Memory B cell (primary cell): ENCODE results near the gene DGKQ.
"Not testable (repeated sequence)": the region's sequence is repeated elsewhere in the genome, so short reads cannot be mapped to it uniquely, and the experiment has no call there.

Experiments used
- ATAC-seq: fragments of 150-1000 bp; cut with Tn5 transposase; 2 replicates; pipeline ENCODE4 v1.10.0; 2021; ENCODE audit warnings: low read depth, mild to moderate bottlenecking, moderate library complexity
- DNase-seq, 2 donors: peaks; one replicate each; pipeline ENCODE4 v3.0.0; 2022; ENCODE audit warnings: low spot score in 2 of 2
- H3K27ac Mint-ChIP-seq: one replicate; pipeline ENCODE4 v1.8.0; 2022; ENCODE audit warnings: mild to moderate bottlenecking, moderate library complexity, mixed read lengths
- H3K27me3 Mint-ChIP-seq: one replicate; pipeline ENCODE4 v1.8.0; 2022; ENCODE audit warnings: mixed read lengths
- H3K36me3 Mint-ChIP-seq: one replicate; pipeline ENCODE4 v1.8.0; 2022; ENCODE audit warnings: mild to moderate bottlenecking, mixed read lengths
- H3K4me1 Mint-ChIP-seq: one replicate; pipeline ENCODE4 v1.8.0; 2022; ENCODE audit warnings: mixed read lengths
- H3K4me3 Mint-ChIP-seq: one replicate; pipeline ENCODE4 v1.8.0; 2022; ENCODE audit warnings: mild to moderate bottlenecking, moderate library complexity, mixed read lengths
- H3K9me3 Mint-ChIP-seq: one replicate; pipeline ENCODE4 v1.8.0; 2022; ENCODE audit warnings: mixed read lengths

Gene DGKQ

DNA sequence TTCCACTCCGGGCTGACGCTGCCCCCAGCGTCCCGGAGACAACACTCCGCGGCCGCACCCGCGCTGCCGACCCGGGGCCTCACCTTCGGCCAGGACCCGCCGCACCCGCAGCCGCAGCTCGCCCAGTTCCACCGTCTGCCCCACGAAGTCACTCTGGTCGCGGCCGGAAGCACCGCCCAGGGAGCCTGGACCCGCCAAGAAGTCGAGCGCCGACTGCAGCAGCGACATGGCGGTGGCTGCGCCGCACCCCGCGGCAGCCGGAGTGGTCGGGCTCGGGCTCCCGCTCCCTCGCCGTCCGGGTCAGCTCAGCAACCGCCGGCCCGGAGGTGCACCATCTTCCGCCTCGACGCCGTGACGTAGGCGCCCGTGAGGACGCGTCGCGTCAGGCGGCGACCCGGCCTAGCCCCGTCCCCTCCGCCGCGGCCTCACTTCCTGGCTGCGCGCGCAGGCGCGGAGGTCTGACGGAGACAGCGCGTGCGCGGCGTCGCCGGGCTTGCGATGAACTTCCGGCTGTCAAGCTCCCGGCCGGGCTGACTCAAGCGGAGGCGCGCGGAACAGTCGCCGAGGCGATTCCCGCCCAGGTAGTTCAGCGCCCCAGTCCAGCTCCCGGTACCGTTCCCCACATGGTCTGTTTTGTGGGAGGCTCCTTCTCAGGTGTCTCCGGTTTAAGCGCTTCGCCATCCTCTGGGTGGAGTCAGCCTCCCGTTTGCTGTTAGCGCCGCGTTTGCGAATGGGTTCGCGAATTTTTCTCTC is 41.2 kb downstream of the DGKQ start, which contains the start of the genes GAK and TMEM175:
Gene GAK, minus strand, starts transcription at position 357 of the 753 bp plus-strand sequence. Its CDS starts 129 bp downstream, at position 228.
Gene TMEM175, plus strand, starts transcription at position 501 of the 753 bp plus-strand sequence. CDS start 15,280 bp downstream, outside the sequence.
- H3K4me1 Mint-ChIP-seq: peaks cover 39% of the 10 kb centered on the region
- no peaks in the 10 kb centered on the region for H3K36me3 Mint-ChIP-seq
- H3K27me3 Mint-ChIP-seq: no peaks in the 10 kb centered on the region
- H3K27ac Mint-ChIP-seq: peak within 1 kb of the TSS; percentile 96
- DNase-seq (peak; percentile 95 to 98), ATAC-seq (peak; percentile 91)
- no peaks in the 10 kb centered on the region for H3K9me3 Mint-ChIP-seq
- H3K4me3 Mint-ChIP-seq: peak within 1 kb of the TSS; percentile 94

DNA sequence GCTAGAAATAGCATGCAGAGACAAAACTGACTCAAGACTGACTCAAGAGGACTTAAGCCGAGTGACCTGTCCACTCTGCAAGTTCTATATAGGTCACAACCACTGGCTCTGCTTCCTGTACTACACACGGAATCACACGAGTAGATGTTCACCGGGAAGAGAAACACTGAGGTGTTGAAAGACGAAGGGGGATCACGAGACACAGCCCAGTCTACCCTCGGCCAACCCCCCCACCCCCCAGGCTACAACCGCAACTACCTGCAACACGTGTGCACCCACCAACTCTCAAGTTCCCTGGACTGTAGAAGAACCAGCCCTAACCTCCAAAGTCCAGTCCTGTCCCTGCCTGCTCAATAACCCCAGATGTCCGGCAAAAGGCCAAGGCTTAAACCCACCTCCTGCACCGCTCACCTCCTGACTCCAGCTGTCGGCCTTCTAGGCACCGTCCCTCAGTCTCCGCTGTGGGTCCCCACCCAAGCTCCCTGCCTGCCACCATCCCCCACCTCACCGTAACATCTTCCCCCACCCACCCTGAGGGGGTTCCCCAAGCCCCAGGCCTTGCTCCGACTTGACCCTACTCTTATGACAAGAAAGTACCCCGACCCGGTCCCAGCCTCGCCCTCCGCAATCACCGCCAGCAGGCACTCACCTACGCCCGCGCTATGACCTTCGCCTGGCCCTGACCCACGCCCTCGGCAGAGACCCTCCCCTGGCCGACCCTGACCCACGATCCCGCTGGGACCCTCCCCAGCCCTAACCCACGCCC is 42.0 kb downstream of the DGKQ start:
- ATAC-seq (no peak), DNase-seq (no peak)
- peak overlapping the region; percentile 94 for H3K4me3 Mint-ChIP-seq
- H3K36me3 Mint-ChIP-seq: no peaks in the 10 kb centered on the region
- no peaks in the 10 kb centered on the region for H3K9me3 Mint-ChIP-seq
- peak overlapping the region; percentile 96 for H3K27ac Mint-ChIP-seq
- H3K27me3 Mint-ChIP-seq: no peaks in the 10 kb centered on the region
- peaks cover 39% of the 10 kb centered on the region for H3K4me1 Mint-ChIP-seq

- H3K9me3 Mint-ChIP-seq: no peaks in the 10 kb centered on the region
- ATAC-seq (no peak), DNase-seq (no peak)
- H3K4me3 Mint-ChIP-seq: peak overlapping the region; percentile 94
- H3K27ac Mint-ChIP-seq: peak overlapping the region; percentile 96
- H3K4me1 Mint-ChIP-seq: peaks cover 40% of the 10 kb centered on the region
- no peaks in the 10 kb centered on the region for H3K27me3 Mint-ChIP-seq
- peaks cover 2% of the 10 kb centered on the region for H3K36me3 Mint-ChIP-seq
These were observed 42.6 kb downstream of the DGKQ start for GRCh38 chr4:930827-931193.

GRCh38 chr4:930028-930551 is 43.3 kb downstream of the DGKQ start:
- no peak for DNase-seq
- no peaks in the 10 kb centered on the region for H3K27me3 Mint-ChIP-seq
- peaks cover 38% of the 10 kb centered on the region for H3K4me1 Mint-ChIP-seq
- H3K27ac Mint-ChIP-seq: peak overlapping the region; percentile 96
- no peaks in the 10 kb centered on the region for H3K9me3 Mint-ChIP-seq
- H3K4me3 Mint-ChIP-seq: peak overlapping the region; percentile 94
- H3K36me3 Mint-ChIP-seq: peaks cover 2% of the 10 kb centered on the region
- no peak for ATAC-seq

DNA sequence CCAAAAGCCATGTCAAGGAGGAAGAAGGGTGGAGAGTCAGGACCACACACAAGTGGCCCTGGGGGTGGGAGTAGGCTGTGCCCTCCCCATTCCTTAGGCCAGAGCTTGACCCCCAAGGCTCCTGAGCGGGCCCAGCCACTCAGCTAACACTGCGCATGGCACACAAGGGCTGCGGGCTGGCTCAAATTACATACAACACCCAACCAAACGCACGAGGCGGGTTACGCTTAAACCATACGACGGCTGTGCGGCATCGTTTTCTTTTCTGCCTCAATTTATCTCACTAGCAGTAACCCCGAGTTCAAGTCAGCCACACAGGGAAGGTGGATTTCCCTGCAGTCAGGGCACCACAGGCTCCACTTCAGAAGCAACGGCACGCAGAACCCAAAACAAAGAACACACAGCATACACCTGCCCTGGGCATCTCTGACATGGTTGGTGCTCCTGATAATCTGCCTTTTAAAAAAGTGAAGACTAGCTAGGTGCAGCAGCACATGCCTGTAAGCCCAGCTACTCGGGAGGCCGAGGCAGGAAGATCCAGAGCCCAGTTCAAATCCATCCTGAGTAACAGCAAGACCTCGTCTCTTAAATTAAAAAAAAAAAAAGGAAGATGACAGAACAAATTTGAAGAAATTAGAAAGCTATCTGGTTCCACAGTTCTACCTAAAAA is 44.1 kb downstream of the DGKQ start:
- Mint-ChIP-seq H3K4me3 (no peak overlapping the region), H3K36me3 (peaks cover 2% of the 10 kb centered on the region), H3K27me3 (no peaks in the 10 kb centered on the region), H3K9me3 (no peaks in the 10 kb centered on the region), H3K27ac (no peak overlapping the region), H3K4me1 (peaks cover 37% of the 10 kb centered on the region)
- no peak for ATAC-seq
- no peak for DNase-seq

DNA sequence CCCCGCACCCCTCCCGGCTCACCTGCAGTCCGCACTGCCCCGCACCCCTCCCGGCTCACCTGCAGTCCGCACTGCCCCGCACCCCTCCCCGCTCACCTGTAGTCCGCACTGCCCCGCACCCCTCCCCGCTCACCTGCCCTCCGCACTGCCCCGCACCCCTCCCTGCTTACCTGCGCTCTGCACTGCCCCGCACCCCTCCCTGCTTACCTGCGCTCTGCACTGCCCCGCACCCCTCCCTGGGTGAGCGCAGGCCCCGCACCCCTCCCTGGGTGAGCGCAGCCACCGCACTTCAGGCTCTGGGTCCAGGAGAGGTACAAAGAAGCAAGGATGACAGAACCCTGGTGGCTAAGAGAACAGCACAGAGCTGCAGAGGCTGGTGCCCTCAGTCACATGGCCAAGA is 45.8 kb downstream of the DGKQ start:
- H3K4me1 Mint-ChIP-seq: peaks cover 41% of the 10 kb centered on the region
- H3K27me3 Mint-ChIP-seq, H3K4me3 Mint-ChIP-seq, H3K9me3 Mint-ChIP-seq, DNase-seq, ATAC-seq, H3K27ac Mint-ChIP-seq, H3K36me3 Mint-ChIP-seq: not testable (repeated sequence)

DNA sequence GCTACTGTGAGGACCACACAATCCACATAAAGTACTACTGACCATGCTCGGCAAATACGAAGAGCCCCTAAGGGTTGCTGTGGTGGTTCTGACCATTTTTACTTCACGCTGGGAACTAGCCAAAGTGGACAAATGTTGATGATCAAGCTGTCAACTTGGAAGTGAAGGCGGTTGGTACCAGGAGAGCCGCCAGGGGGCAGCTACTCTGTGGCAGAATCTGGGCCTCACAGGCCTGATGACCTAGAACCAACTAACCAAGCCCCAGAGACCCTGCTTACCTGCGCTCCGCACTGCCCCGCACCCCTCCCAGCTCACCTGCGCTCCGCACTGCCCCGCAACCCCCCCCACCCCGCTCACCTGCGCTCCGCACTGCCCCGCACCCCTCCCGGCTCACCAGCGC is 46.8 kb downstream of the DGKQ start:
- ATAC-seq: no peak
- no peak for DNase-seq
- H3K27ac Mint-ChIP-seq: peak overlapping the region; percentile 81
- no peak overlapping the region for H3K4me3 Mint-ChIP-seq
- H3K36me3 Mint-ChIP-seq: peaks cover 2% of the 10 kb centered on the region
- H3K9me3 Mint-ChIP-seq: no peaks in the 10 kb centered on the region
- no peaks in the 10 kb centered on the region for H3K27me3 Mint-ChIP-seq
- peaks cover 48% of the 10 kb centered on the region for H3K4me1 Mint-ChIP-seq

GRCh38 chr4:925771-926500 is 47.4 kb downstream of the DGKQ start:
- Mint-ChIP-seq H3K9me3 (no peaks in the 10 kb centered on the region), H3K4me1 (peaks cover 47% of the 10 kb centered on the region), H3K27ac (peak overlapping the region; percentile 97), H3K27me3 (no peaks in the 10 kb centered on the region), H3K36me3 (peaks cover 2% of the 10 kb centered on the region), H3K4me3 (peak overlapping the region; percentile 64)
- ATAC-seq: no peak
- DNase-seq: no peak

- ATAC-seq (no peak), DNase-seq (no peak)
- Mint-ChIP-seq H3K36me3 (peaks cover 3% of the 10 kb centered on the region), H3K4me3 (no peak overlapping the region), H3K27me3 (no peaks in the 10 kb centered on the region), H3K4me1 (peaks cover 42% of the 10 kb centered on the region), H3K27ac (peak overlapping the region; percentile 97), H3K9me3 (no peaks in the 10 kb centered on the region)
These were observed 48.2 kb downstream of the DGKQ start for GRCh38 chr4:925171-925570.

GRCh38 chr4:924107-925096 is 49.0 kb downstream of the DGKQ start:
- ATAC-seq (peak; percentile 62), DNase-seq (peak; percentile 48 to 63)
- H3K27me3 Mint-ChIP-seq: no peaks in the 10 kb centered on the region
- no peaks in the 10 kb centered on the region for H3K9me3 Mint-ChIP-seq
- peaks cover 46% of the 10 kb centered on the region for H3K4me1 Mint-ChIP-seq
- H3K36me3 Mint-ChIP-seq: peaks cover 4% of the 10 kb centered on the region
- H3K4me3 Mint-ChIP-seq: peak overlapping the region; percentile 57
- peak overlapping the region; percentile 97 for H3K27ac Mint-ChIP-seq

- DNase-seq: peak in 1 of 2 donors; percentile 44
- Mint-ChIP-seq H3K27me3 (no peaks in the 10 kb centered on the region), H3K9me3 (peaks cover 2% of the 10 kb centered on the region), H3K4me3 (peak overlapping the region; percentile 83), H3K36me3 (peaks cover 8% of the 10 kb centered on the region), H3K27ac (peak overlapping the region; percentile 97), H3K4me1 (peaks cover 60% of the 10 kb centered on the region)
- peak; percentile 29 for ATAC-seq
These were observed 51.5 kb downstream of the DGKQ start for GRCh38 chr4:921830-922331.

GRCh38 chr4:919004-919680 is 54.2 kb downstream of the DGKQ start:
- H3K27me3 Mint-ChIP-seq, H3K4me3 Mint-ChIP-seq, H3K27ac Mint-ChIP-seq, ATAC-seq, H3K36me3 Mint-ChIP-seq, H3K9me3 Mint-ChIP-seq, DNase-seq: not testable (repeated sequence)
- peaks cover 64% of the 10 kb centered on the region for H3K4me1 Mint-ChIP-seq
